Chondrocyte (in vitro differentiated cells): ENCODE data around the gene CEP55. TPM values are rescaled to one million over a fixed set of nuclear protein-coding genes. Genes with fewer than 3 reads are reported as not detected.

Experiments
- DNase-seq: peaks from one replicate; pipeline ENCODE4 v3.0.0; 2021; ENCODE audit warnings: mixed read lengths, low spot score
- H3K27ac Mint-ChIP-seq: one replicate; pipeline ENCODE4 v1.8.0; 2021; ENCODE audit warnings: mild to moderate bottlenecking, moderate library complexity, mixed read lengths; ENCODE audit not compliant: unreplicated experiment
- H3K27me3 Mint-ChIP-seq: 2 replicates; pipeline ENCODE4 v1.8.0; 2021; ENCODE audit warnings: low read depth, mixed read lengths
- H3K36me3 Mint-ChIP-seq: 2 replicates; pipeline ENCODE4 v1.8.0; 2021; ENCODE audit warnings: low read depth, mixed read lengths
- H3K4me1 Mint-ChIP-seq: 2 replicates; pipeline ENCODE4 v1.8.0; 2021; ENCODE audit warnings: low read depth, mild to moderate bottlenecking, mixed read lengths
- H3K4me3 Mint-ChIP-seq: one replicate; pipeline ENCODE4 v1.8.0; 2021; ENCODE audit warnings: mild to moderate bottlenecking, moderate library complexity, mixed read lengths; ENCODE audit not compliant: unreplicated experiment
- H3K9me3 Mint-ChIP-seq: 2 replicates; pipeline ENCODE4 v1.8.0; 2021; ENCODE audit warnings: low read depth, mixed read lengths
- total RNA-seq: library from RNA; stranded (reverse); gene quantifications from 3 replicates; pipeline ENCODE4 v1.2.1, GENCODE V29; 2021
- TF ChIP-seq, protein P1 (sequence below): fragments of 200-600 bp; sonication (generic); IDR thresholded peaks from 2 replicates; pipeline ENCODE4 v1.5.0; 2021; ENCODE audit warnings: antibody characterized with exemption, mild to moderate bottlenecking, moderate library complexity

Gene CEP55
- total RNA-seq, 1 donor from 2014 or later, result 9.3 TPM

DNA sequence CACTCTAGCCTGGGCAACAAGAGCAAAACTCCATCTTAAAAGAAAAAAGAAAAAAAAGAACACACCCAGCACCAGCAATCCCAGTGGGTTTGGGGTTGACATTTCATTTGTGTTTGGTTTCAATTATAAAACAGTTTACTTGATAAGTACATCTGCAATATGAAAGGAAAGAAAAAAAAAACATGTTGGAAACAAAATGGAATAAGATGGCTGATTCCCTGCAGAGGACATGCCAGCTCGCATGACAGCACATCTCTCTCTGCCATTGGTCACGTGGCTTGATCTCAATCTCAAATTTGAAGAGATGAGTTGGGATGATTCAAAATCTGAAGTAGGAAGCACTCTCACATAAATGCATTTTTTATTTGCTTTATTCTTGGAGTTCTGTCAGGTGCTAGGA lies 42.3 kb upstream of the CEP55 start:
- TF ChIP-seq, protein P1, sequence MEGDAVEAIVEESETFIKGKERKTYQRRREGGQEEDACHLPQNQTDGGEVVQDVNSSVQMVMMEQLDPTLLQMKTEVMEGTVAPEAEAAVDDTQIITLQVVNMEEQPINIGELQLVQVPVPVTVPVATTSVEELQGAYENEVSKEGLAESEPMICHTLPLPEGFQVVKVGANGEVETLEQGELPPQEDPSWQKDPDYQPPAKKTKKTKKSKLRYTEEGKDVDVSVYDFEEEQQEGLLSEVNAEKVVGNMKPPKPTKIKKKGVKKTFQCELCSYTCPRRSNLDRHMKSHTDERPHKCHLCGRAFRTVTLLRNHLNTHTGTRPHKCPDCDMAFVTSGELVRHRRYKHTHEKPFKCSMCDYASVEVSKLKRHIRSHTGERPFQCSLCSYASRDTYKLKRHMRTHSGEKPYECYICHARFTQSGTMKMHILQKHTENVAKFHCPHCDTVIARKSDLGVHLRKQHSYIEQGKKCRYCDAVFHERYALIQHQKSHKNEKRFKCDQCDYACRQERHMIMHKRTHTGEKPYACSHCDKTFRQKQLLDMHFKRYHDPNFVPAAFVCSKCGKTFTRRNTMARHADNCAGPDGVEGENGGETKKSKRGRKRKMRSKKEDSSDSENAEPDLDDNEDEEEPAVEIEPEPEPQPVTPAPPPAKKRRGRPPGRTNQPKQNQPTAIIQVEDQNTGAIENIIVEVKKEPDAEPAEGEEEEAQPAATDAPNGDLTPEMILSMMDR, result no peak
- no peak overlapping the region for H3K27ac Mint-ChIP-seq
- no peaks in the 10 kb centered on the region for H3K9me3 Mint-ChIP-seq
- H3K27me3 Mint-ChIP-seq, result no peaks in the 10 kb centered on the region
- no peak for DNase-seq
- peaks cover 49% of the 10 kb centered on the region for H3K4me1 Mint-ChIP-seq
- no peak overlapping the region for H3K4me3 Mint-ChIP-seq
- H3K36me3 Mint-ChIP-seq, result peaks cover 33% of the 10 kb centered on the region

DNA sequence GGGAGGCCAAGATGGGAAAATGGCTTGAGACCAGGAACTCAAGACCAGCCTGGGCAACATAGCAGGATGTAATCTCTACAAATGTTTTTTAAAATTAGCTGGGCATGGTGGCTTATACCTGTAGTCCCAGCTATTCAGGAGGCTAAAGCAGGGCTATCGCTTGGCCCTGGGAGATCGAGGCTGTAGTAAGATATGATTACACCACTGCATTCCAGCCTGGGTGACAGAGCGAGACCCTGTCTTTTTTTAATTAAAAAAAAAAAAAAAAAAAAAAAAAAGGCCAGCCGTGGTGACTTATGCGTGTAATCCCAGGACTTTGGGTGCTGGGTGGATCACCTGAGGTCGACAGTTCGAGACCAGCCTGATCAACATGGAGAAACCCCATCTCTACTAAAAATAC lies 41.7 kb upstream of the CEP55 start:
- Mint-ChIP-seq H3K27me3 (no peaks in the 10 kb centered on the region), H3K4me3 (no peak overlapping the region), H3K36me3 (peaks cover 31% of the 10 kb centered on the region), H3K4me1 (peaks cover 55% of the 10 kb centered on the region), H3K9me3 (no peaks in the 10 kb centered on the region), H3K27ac (peak overlapping the region; percentile 17)
- no peak for DNase-seq
- TF ChIP-seq, protein P1, result no peak

DNA sequence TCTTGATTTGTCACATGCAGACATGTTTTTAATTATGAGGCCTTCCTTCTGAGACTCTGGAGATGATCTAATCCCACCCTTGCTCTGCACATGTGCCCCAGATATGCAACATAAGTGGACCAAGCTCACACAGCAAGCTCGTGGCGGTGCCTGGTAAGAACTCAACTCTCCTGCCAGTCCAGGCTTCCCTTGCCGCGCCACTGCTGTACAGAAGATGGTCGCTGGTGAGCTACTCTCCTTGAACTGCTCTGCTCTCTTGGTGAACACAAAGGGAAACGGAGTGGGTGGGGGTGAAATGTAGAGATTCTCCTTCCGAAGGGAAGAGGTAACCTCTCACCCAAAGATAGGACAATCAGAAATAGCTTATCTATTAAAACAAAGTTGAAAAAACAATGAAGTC lies 39.9 kb upstream of the CEP55 start:
- peaks cover 30% of the 10 kb centered on the region for H3K36me3 Mint-ChIP-seq
- no peak overlapping the region for H3K4me3 Mint-ChIP-seq
- TF ChIP-seq, protein P1, result no peak
- H3K27me3 Mint-ChIP-seq, result no peaks in the 10 kb centered on the region
- H3K4me1 Mint-ChIP-seq, result peaks cover 67% of the 10 kb centered on the region
- H3K27ac Mint-ChIP-seq, result peak overlapping the region; percentile 68
- DNase-seq, result no peak
- H3K9me3 Mint-ChIP-seq, result no peaks in the 10 kb centered on the region

GRCh38 chr10:93457511-93457910 lies 38.9 kb upstream of the CEP55 start:
- H3K9me3 Mint-ChIP-seq, result no peaks in the 10 kb centered on the region
- DNase-seq, result no peak
- TF ChIP-seq, protein P1, result no peak
- peaks cover 70% of the 10 kb centered on the region for H3K4me1 Mint-ChIP-seq
- H3K27ac Mint-ChIP-seq, result peak overlapping the region; percentile 100
- H3K36me3 Mint-ChIP-seq, result peaks cover 23% of the 10 kb centered on the region
- no peak overlapping the region for H3K4me3 Mint-ChIP-seq
- no peaks in the 10 kb centered on the region for H3K27me3 Mint-ChIP-seq

GRCh38 chr10:93458821-93459257 lies 37.6 kb upstream of the CEP55 start:
- H3K27me3 Mint-ChIP-seq, result no peaks in the 10 kb centered on the region
- DNase-seq, result peak; percentile 94
- peak overlapping the region; percentile 58 for H3K4me3 Mint-ChIP-seq
- H3K36me3 Mint-ChIP-seq, result peaks cover 20% of the 10 kb centered on the region
- H3K4me1 Mint-ChIP-seq, result peaks cover 80% of the 10 kb centered on the region
- TF ChIP-seq, protein P1, result no peak
- no peaks in the 10 kb centered on the region for H3K9me3 Mint-ChIP-seq
- peak overlapping the region; percentile 100 for H3K27ac Mint-ChIP-seq
